NCI-H82 (cell line): Measurements from ENCODE around the gene RAD17.
"Not testable (repeated sequence)": the region's sequence is repeated elsewhere in the genome, so short reads cannot be mapped to it uniquely, and the experiment has no call there.

Source experiments
- DNase-seq: peaks from one replicate; lab custom pipeline; 2025; lab: John Stamatoyannopoulos, UW

Gene RAD17

GRCh38 chr5:69369340-69370121, at the start of gene RAD17, which contains the start of the genes AK6 and TAF9:
Gene RAD17, plus strand, starts transcription at chr5:69369818. Its CDS starts 2,391 bp downstream, at chr5:69372209.
Gene AK6, minus strand, starts transcription at chr5:69369520. Its CDS starts 30 bp downstream, at chr5:69369490.
Gene TAF9, minus strand, starts transcription at chr5:69369520. Its CDS starts 3,783 bp downstream, at chr5:69365737.
- DNase-seq: peak; percentile 94

- no peak for DNase-seq
These were observed 43.3 kb upstream of the RAD17 start for GRCh38 chr5:69326365-69326764.

GRCh38 chr5:69329905-69330489, 39.6 kb upstream of the RAD17 start:
- no peak for DNase-seq

- no peak for DNase-seq
These were observed 37.8 kb upstream of the RAD17 start for GRCh38 chr5:69331528-69332445.

GRCh38 chr5:69333668-69334315, 35.8 kb upstream of the RAD17 start:
- not testable (repeated sequence) for DNase-seq

GRCh38 chr5:69334793-69335268, 34.8 kb upstream of the RAD17 start:
- DNase-seq: peak; percentile 78

- DNase-seq: no peak
These were observed 34.2 kb upstream of the RAD17 start for GRCh38 chr5:69335341-69335935.

- DNase-seq: no peak
These were observed 28.0 kb upstream of the RAD17 start for GRCh38 chr5:69341520-69342161.

- DNase-seq: no peak
These were observed 26.5 kb upstream of the RAD17 start for GRCh38 chr5:69343083-69343482.

- no peak for DNase-seq
These were observed 19.0 kb upstream of the RAD17 start for GRCh38 chr5:69350664-69351063.

- no peak for DNase-seq
These were observed 9.9 kb upstream of the RAD17 start for GRCh38 chr5:69359699-69360098.

GRCh38 chr5:69360442-69360841, 9.2 kb upstream of the RAD17 start:
- DNase-seq: no peak

- peak; percentile 28 for DNase-seq
These were observed 5.2 kb upstream of the RAD17 start for GRCh38 chr5:69364414-69364813.

- no peak for DNase-seq
These were observed 4.8 kb upstream of the RAD17 start for GRCh38 chr5:69364850-69365249.

- DNase-seq: peak; percentile 7
These were observed 1.8 kb upstream of the RAD17 start for GRCh38 chr5:69367697-69368279.

GRCh38 chr5:69368458-69369339, 919 bp upstream of the RAD17 start:
- peak; percentile 49 for DNase-seq

- peak; percentile 6 for DNase-seq
These were observed 717 bp downstream of the RAD17 start for GRCh38 chr5:69370335-69370734.

GRCh38 chr5:69372394-69372793, 2.8 kb downstream of the RAD17 start:
- no peak for DNase-seq

- DNase-seq: peak; percentile 10
These were observed 5.4 kb downstream of the RAD17 start for GRCh38 chr5:69374911-69375446.
